ENCODE results near the gene OR10AD1. TPM values are rescaled to one million over a fixed set of nuclear protein-coding genes. Genes with fewer than 3 reads are reported as not detected.
A peak's percentile ranks its signal among the peaks of the same experiment; 100 is the strongest.

The OR10AD1 gene
- total RNA-seq, 4 donors from 2014 or later = not detected

DNA sequence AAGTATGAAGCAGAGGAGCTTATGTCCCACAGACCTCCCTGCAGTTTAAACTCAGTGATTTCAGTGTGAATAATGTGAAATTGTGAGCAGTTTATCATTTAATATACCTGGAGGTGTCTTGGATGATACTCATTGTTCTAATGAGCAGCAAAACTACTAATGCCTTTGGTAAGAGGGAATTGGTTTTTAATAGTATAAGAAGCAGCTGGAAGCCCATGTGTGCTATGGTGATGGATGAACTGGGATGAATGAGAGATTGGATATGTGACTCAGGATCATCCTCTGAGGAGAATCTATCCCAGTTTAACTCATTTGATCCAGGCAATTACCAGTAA lies 26.7 kb downstream of the OR10AD1 start:
- Histone ChIP-seq H3K9me3 (no peaks in the 10 kb centered on the region), H3K36me3 (no peaks in the 10 kb centered on the region), H3K4me1 (no peaks in the 10 kb centered on the region), H3K4me3 (no peak overlapping the region), H3K27me3 (peaks cover 12 to 21% (median 14%) of the 10 kb centered on the region in 3 donors), H3K27ac (no peak overlapping the region)
- no peak for DNase-seq
- TF ChIP-seq, protein P1, sequence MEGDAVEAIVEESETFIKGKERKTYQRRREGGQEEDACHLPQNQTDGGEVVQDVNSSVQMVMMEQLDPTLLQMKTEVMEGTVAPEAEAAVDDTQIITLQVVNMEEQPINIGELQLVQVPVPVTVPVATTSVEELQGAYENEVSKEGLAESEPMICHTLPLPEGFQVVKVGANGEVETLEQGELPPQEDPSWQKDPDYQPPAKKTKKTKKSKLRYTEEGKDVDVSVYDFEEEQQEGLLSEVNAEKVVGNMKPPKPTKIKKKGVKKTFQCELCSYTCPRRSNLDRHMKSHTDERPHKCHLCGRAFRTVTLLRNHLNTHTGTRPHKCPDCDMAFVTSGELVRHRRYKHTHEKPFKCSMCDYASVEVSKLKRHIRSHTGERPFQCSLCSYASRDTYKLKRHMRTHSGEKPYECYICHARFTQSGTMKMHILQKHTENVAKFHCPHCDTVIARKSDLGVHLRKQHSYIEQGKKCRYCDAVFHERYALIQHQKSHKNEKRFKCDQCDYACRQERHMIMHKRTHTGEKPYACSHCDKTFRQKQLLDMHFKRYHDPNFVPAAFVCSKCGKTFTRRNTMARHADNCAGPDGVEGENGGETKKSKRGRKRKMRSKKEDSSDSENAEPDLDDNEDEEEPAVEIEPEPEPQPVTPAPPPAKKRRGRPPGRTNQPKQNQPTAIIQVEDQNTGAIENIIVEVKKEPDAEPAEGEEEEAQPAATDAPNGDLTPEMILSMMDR (IDR thresholded peaks at IDR 0.05 in 4 of 5, conservative IDR thresholded peaks at IDR 0.05 in 1 of 5) = no peak
- no peak for TF ChIP-seq POLR2A (IDR thresholded peaks at IDR 0.05)
- no peak for ATAC-seq
- in situ Hi-C loops (cut with MboI; ENCODE audit: low sequenced_read_pairs in 4 of 4) (loop anchor here in 3 of 4 donors (10.0 to 25.0 kb wide), 2 partner anchors 92 to 214 kb away; partner anchors contain the start of gene TMEM106C (in 3 of the 3)), intact Hi-C loops (cut with DNase I; ENCODE audit: low total_unique reads) (no loop called here)

DNA sequence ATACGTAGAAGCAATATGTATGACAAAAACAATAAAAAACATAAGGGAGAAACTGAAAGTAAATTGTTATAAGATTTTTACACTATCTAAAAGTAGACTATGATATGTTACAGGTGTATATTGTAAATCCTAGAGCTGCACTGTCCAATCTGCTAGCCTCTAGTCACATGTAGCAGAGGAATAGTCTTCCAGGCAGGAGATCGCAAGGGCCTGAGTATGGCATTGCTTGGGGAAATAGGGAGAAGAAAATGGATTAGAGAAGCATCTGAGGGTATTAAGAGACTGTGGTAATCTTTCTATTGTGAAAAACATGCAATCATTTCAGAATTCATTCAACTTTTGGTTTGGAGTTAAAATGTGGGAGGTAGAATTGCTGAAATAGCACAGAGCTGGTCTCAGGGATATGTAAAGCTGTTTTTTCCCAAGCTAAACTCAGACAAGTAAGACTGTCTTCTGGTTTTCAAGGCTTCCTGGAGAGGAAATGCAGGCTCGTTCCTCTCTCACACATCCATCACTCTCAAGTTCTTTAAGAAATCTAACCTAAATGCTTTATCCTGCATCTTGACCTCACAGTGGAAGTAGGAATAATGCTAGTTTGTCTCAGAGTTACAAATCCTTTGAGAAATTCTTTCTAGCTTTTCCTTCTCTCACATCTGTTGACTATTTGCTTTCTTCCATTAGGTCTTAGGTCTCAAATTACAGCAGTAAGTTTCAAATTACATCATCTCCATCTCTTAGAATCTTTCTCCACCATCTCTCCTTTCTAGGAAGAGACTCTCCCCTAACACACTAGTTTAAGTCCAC lies 27.3 kb downstream of the OR10AD1 start:
- intact Hi-C loops (cut with DNase I; ENCODE audit: low total_unique reads) (no loop called here), in situ Hi-C loops (cut with MboI; ENCODE audit: low sequenced_read_pairs in 4 of 4) (loop anchor here in 3 of 4 donors (10.0 to 25.0 kb wide), 2 partner anchors 91 to 214 kb away; partner anchors contain the start of gene TMEM106C (in 3 of the 3))
- DNase-seq (no peak), ATAC-seq (no peak)
- Histone ChIP-seq H3K4me3 (no peak overlapping the region), H3K36me3 (no peaks in the 10 kb centered on the region), H3K27me3 (peaks cover 6 to 15% (median 8%) of the 10 kb centered on the region in 3 donors), H3K27ac (peak overlapping the region in 1 of 4 donors; percentile 0), H3K9me3 (no peaks in the 10 kb centered on the region), H3K4me1 (no peaks in the 10 kb centered on the region)
- no peak for TF ChIP-seq POLR2A (IDR thresholded peaks at IDR 0.05)
- TF ChIP-seq, protein P1 (IDR thresholded peaks at IDR 0.05 in 4 of 5, conservative IDR thresholded peaks at IDR 0.05 in 1 of 5) = no peak

DNA sequence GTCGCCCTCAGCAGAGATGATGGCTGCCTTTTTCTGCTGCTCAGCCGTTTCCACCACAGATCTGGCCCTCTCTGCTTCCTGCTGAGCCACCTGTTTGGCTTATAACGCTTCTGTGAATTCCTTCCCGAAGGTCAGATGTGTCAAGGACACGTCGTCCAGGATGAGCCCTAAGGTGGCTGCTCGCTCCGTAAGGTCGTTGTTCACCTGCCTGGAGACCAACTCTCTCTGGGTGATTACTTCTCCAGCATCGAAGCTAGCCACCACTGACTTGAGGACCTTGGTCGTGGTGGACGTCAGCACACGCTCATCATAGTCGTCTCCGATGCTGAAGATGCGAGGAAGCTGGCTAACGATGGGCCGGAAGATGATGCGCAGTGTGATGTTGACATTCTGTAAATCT lies 34.1 kb downstream of the OR10AD1 start:
- no peak for TF ChIP-seq POLR2A (IDR thresholded peaks at IDR 0.05)
- TF ChIP-seq, protein P1 (IDR thresholded peaks at IDR 0.05 in 4 of 5, conservative IDR thresholded peaks at IDR 0.05 in 1 of 5) = no peak
- peaks cover 4 to 11% of the 10 kb centered on the region in 2 donors for H3K4me1 ChIP-seq
- intact Hi-C loops (cut with DNase I; ENCODE audit: low total_unique reads) (loop anchor here (10.0 kb wide), 1 partner anchor 354 kb away; the partner anchor contains the start of gene HDAC7), in situ Hi-C loops (cut with MboI; ENCODE audit: low sequenced_read_pairs in 4 of 4) (loop anchor here in 3 of 4 donors (5.0 to 10.0 kb wide), 3 partner anchors 67 to 87 kb away; no protein-coding TSS in a partner anchor)
- DNase-seq (no peak), ATAC-seq (no peak)
- H3K27ac ChIP-seq = no peak overlapping the region
- H3K27me3 ChIP-seq = no peaks in the 10 kb centered on the region
- H3K36me3 ChIP-seq = no peaks in the 10 kb centered on the region
- no peaks in the 10 kb centered on the region for H3K9me3 ChIP-seq
- no peak overlapping the region for H3K4me3 ChIP-seq

DNA sequence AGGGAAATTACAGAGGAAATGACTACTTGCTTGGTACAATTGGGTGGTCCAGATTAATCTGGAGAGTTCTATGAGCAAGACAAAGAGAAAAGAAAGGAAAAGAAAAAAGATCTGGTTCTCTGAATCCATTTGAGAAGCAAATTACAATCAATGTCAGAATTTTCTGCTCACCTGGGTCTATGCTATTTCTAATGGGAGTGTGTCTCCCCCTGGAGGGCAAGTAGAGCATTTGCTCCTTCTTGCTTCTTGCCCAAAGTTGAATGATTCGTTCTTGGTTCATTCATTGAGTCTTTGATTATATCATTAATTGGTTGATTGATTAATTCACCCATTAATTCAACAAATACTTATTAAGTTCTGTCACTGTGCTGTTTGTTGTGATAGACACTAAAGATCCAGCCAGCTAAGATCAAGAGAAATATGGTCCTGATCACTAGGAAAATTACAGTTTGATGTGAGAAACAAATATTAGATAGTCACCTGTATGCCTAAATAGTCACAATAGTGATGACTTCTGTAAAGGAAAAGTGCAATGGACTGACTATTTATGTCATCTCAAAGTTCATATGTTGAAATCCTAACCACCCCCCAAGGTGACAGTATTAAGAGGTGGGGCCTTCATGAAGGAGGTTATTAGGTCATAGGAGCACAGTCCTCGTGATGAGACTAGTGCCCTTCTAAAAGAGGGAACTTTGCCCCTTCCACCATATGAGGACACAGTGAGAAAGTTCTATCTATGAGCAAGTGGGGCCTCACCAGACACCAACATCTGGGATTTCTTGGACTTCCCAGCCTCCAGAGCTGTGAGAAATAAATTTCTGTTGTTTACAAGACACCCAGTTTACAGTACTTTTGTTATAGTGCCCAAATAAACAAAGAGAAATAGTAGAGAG lies 37.8 kb downstream of the OR10AD1 start:
- TF ChIP-seq POLR2A (IDR thresholded peaks at IDR 0.05) = no peak
- TF ChIP-seq, protein P1 (IDR thresholded peaks at IDR 0.05 in 4 of 5, conservative IDR thresholded peaks at IDR 0.05 in 1 of 5) = peak; percentile 88 to 94 (median 89)
- ATAC-seq = peak; percentile 29 to 34
- in situ Hi-C loops (cut with MboI; ENCODE audit: low sequenced_read_pairs in 4 of 4) = loop anchor here in 3 of 4 donors (5.0 to 10.0 kb wide), 3 partner anchors 63 to 83 kb away; no protein-coding TSS in a partner anchor
- Histone ChIP-seq H3K36me3 (no peaks in the 10 kb centered on the region), H3K27ac (peak overlapping the region; percentile 86 to 98 (median 90)), H3K27me3 (no peaks in the 10 kb centered on the region), H3K4me1 (peaks cover 26 to 44% of the 10 kb centered on the region in 2 donors), H3K9me3 (no peaks in the 10 kb centered on the region), H3K4me3 (no peak overlapping the region)
- intact Hi-C loops (cut with DNase I; ENCODE audit: low total_unique reads) = loop anchor here (1.0 to 10.0 kb wide), 5 partner anchors 33 to 351 kb away; partner anchors contain the start of genes HDAC7 and TMEM106C
- no peak for DNase-seq
